ENCODE results near the gene LMNB1.
A peak's percentile ranks its signal among the peaks of the same experiment; 100 is the strongest.

The LMNB1 gene

DNA sequence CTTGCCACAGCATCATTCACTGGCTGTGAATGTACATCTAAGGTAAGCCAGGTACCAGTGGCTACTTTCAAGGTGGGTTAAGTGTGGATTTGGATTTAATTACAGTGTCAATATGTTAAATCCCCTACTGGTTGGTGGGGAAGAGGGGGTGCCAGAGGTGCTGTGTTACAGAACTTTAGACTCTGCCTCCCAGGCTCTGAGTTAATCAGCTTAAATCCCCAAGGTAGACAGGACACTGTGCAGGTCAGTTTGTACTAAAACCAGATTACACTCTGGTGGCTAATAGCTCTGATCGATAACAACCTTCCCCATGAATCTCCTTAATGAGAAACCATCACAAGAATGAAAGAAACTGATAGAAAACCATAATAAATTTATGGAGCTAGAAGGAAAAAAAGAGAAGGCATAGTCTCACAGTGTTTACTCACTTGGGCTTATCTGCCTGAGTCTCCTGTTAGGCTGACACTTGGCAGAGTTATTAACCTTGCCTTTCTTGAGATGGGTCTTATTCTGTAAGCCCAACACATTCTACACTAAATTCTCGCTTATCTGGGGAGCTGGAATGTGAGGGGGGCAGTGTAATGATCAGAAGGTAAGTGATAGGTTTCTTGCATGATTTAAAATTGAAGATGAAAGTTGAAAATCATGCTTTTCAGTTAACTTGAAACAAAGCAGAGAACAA lies 106.8 kb downstream of the LMNB1 start:
- DNase-seq (ENCODE audit: low spot score) (no peak), FAIRE-seq (no peak)

DNA sequence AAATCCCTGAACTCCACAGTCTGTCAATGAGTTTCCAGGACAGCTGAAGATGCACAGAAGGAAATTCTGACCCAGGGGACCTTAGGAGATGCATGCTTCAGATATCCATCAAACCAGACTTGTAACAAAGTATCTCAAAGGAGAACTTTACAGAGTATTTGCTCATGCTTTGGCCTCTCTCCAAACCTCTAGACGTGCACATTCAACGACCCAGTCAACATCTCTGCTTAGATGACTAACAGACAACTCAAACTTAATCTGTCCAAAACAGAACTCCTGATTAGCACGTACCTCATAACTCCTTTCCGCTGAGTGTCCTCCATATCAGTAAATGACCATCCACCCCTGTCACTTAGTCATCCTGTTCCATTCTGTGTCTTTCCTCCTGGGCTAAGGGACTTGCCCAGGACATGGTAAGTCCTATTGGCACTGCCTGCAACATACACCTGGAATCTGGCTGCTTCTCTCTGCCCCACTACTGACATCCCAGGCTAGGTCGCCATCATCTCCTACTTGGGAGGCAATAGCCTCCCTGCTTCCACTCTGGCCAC lies 107.4 kb downstream of the LMNB1 start:
- peak; percentile 13 for FAIRE-seq
- DNase-seq (ENCODE audit: low spot score), result peak; percentile 19
